Spleen (tissue), 7 donors: ENCODE data around the gene WDR12.

Experiments used
- POLR2A ChIP-seq, 3 donors: fragments of 450-650 bp; IDR thresholded peaks; one replicate each; pipeline ENCODE4 v1.5.1; 2017; ENCODE audit warnings: antibody characterized with exemption in 3 of 3, mild to moderate bottlenecking in 1 of 3
- TF ChIP-seq, protein P1 (sequence below), 11 experiments: fragments of 200-600 bp in 7 of 11; fragments of 450-650 bp in 4 of 11; sonication (generic) in 4 of 11; IDR thresholded peaks in 8 of 11; conservative IDR thresholded peaks in 3 of 11; 1 replicate in 7 of 11; 2 replicates in 4 of 11; pipeline versions ENCODE4 v1.4.0 to v1.8.0; 2016 to 2021; ENCODE audit warnings: antibody characterized with exemption in 11 of 11, inconsistent platforms in 4 of 11, mild to moderate bottlenecking in 1 of 11
- donor health status: DM: no; HTN: no; CAD: no; lungs with moderate emphysema.
- donor health status: DM: no; HTN: no; CAD: no.
- donor health status: DM: no; HTN: no; CAD: no.

DNA sequence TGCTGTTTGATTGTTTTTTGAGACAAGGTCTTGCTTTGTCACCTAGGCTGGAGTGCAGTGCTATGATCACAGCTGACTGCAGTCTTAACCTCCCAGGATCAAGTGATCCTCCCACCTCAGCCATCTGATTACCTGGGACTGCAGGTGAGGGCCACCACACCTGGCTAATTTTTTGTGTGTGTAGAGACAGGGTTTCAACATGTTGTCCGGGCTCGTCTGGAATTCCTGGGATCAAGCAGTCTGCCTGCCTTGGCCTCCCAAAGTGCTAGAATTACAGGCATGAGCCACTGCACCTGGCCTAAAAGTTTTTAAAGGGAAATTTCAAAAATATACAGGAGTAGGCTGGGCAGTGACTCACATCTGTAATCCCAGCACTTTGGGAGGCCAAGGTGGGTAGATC, 23.0 kb upstream of the WDR12 start:
- no peak for TF ChIP-seq POLR2A (IDR thresholded peaks at IDR 0.05)
- TF ChIP-seq, protein P1, sequence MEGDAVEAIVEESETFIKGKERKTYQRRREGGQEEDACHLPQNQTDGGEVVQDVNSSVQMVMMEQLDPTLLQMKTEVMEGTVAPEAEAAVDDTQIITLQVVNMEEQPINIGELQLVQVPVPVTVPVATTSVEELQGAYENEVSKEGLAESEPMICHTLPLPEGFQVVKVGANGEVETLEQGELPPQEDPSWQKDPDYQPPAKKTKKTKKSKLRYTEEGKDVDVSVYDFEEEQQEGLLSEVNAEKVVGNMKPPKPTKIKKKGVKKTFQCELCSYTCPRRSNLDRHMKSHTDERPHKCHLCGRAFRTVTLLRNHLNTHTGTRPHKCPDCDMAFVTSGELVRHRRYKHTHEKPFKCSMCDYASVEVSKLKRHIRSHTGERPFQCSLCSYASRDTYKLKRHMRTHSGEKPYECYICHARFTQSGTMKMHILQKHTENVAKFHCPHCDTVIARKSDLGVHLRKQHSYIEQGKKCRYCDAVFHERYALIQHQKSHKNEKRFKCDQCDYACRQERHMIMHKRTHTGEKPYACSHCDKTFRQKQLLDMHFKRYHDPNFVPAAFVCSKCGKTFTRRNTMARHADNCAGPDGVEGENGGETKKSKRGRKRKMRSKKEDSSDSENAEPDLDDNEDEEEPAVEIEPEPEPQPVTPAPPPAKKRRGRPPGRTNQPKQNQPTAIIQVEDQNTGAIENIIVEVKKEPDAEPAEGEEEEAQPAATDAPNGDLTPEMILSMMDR (IDR thresholded peaks at IDR 0.05 in 8 of 11, conservative IDR thresholded peaks at IDR 0.05 in 3 of 11) = no peak
